ENCODE results near the gene EMILIN2. TPM values are rescaled to one million over a fixed set of nuclear protein-coding genes. Genes with fewer than 3 reads are reported as not detected.

The EMILIN2 gene
- total and polyA plus RNA-seq, 9 of the 15 experiments (the other 6 are each of a cell fraction or from before 2014, with no cell fraction given) = 0.01 to 0.40 (median 0.19) TPM

DNA sequence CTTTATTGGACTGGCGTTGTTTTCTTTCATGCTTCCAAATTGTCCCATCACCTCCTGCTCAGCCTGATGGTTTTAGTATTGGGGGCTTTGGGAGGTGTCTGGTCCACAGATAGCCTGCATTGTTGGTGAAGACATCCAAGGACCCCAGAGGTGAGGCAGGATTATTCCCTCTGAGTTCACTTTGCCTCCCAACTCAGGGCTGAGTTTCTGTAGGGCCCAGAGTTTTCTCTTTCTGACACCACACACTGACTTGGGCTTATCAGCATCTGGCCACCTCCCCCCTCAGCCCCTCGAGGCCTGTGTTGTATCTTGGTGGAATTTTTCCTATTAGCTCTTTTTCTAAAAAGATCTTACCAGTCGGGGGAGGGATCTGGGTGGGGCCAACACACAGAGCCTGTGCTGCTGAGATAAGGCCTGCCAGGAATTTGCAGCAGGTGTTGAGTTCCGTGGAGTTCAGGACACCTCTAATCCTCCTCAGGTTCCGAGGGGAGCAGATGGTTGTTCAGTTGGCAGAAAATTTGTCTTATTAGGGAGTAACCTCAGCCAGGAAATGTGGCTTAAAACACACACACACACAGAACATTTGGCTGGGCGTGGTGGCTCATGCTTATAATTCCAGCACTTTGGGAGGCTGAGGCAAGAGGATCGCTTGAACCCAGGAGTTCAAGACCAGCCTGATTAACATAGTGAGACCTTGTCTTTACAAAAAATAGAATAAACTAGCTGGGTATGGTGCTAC lies 7.3 kb downstream of the EMILIN2 start (continued):
- TF ChIP-seq ZFX (CRISPR knock-in tag; IDR thresholded peaks at IDR 0.05) = peak; percentile 68
- peak; percentile 90 to 95 for TF ChIP-seq TRIM24 (IDR thresholded peaks at IDR 0.05)
- peak; percentile 93 for TF ChIP-seq HDAC3 (IDR thresholded peaks at IDR 0.05; ENCODE audit: borderline replicate concordance, partially characterized antibody)
- peak; percentile 99 for TF ChIP-seq CTBP1 (IDR thresholded peaks at IDR 0.05; ENCODE audit: borderline replicate concordance)
- no peak for TF ChIP-seq MED1 (CRISPR knock-in tag; IDR thresholded peaks at IDR 0.05; ENCODE audit: borderline replicate concordance)
- no peak for TF ChIP-seq GTF2E2 (tag; IDR thresholded peaks at IDR 0.05)
- TF ChIP-seq HOMEZ (CRISPR knock-in tag; IDR thresholded peaks at IDR 0.05) = no peak
- no peak for TF ChIP-seq GTF3C2 (IDR thresholded peaks at IDR 0.05; ENCODE audit: borderline replicate concordance, extremely low read depth, insufficient read length)
- TF ChIP-seq ZC3H4 (CRISPR knock-in tag; IDR thresholded peaks at IDR 0.05; ENCODE audit: borderline replicate concordance) = no peak
- 0 out of 4 replicates have a peak, but pooled peaks of 1 of the 2 experiments have one; percentile 34 for TF ChIP-seq UBTF (IDR thresholded peaks at IDR 0.05; ENCODE audit: borderline replicate concordance in 1 of 2, low read depth in 2 of 2, low read length in 2 of 2)
- peak; percentile 87 for TF ChIP-seq DACH1 (IDR thresholded peaks at IDR 0.05; ENCODE audit: partially characterized antibody)
- 0 out of 2 replicates have a peak, but pooled peaks have one; percentile 31 for TF ChIP-seq MECOM (CRISPR knock-in tag; IDR thresholded peaks at IDR 0.05)
- 0 out of 2 replicates have a peak, but pooled peaks have one; percentile 18 for TF ChIP-seq ZNF24 (IDR thresholded peaks at IDR 0.05)
- TF ChIP-seq ZBTB2 (IDR thresholded peaks at IDR 0.05) = peak; percentile 45
- no peak for TF ChIP-seq ID3 (CRISPR knock-in tag; IDR thresholded peaks at IDR 0.05)
- TF ChIP-seq ID3 (tag; IDR thresholded peaks at IDR 0.05) = peak; percentile 32
- TF ChIP-seq ZBTB17 (CRISPR knock-in tag; IDR thresholded peaks at IDR 0.05) = no peak
